AG10803 (cell line): ENCODE data around the gene CACHD1.
"Not testable (repeated sequence)": the region's sequence is repeated elsewhere in the genome, so short reads cannot be mapped to it uniquely, and the experiment has no call there.

Experiments
- DNase-seq: peaks from one replicate; pipeline ENCODE4 v3.0.0; 2010; ENCODE audit warnings: low read depth
- H3K4me3 ChIP-seq: 2 replicates; pipeline ENCODE4 v1.5.1; 2011; ENCODE audit warnings: mild to moderate bottlenecking, low read length, control low read depth
- TF ChIP-seq, protein P1 (sequence below): conservative IDR thresholded peaks from 2 replicates; pipeline ENCODE4 v1.5.1; 2011; ENCODE audit warnings: mild to moderate bottlenecking, low read length, control low read depth, inconsistent platforms

CACHD1 gene

DNA sequence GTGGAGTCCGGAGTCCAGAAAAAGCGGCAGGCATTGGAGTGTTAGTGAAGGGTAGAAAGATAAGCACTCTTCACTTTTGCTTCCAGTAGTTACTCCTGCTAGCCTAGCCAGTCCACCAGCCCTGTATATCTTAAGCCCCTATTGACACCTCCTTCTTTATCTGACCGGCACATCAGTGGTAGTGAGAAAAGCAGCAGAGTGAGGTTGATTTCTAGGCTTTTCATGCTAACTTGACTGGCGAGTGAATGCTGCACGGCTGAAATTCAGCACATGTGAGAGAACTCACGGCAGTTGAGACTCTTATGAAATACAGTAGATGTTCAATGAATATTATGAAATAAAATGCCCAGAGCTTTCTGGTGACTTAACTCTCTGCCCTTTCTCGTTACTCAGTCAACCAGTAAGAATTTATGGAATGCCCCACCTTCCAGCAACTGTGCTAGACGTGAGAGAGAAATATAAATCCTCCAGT lies 128.2 kb downstream of the CACHD1 start:
- TF ChIP-seq, protein P1, sequence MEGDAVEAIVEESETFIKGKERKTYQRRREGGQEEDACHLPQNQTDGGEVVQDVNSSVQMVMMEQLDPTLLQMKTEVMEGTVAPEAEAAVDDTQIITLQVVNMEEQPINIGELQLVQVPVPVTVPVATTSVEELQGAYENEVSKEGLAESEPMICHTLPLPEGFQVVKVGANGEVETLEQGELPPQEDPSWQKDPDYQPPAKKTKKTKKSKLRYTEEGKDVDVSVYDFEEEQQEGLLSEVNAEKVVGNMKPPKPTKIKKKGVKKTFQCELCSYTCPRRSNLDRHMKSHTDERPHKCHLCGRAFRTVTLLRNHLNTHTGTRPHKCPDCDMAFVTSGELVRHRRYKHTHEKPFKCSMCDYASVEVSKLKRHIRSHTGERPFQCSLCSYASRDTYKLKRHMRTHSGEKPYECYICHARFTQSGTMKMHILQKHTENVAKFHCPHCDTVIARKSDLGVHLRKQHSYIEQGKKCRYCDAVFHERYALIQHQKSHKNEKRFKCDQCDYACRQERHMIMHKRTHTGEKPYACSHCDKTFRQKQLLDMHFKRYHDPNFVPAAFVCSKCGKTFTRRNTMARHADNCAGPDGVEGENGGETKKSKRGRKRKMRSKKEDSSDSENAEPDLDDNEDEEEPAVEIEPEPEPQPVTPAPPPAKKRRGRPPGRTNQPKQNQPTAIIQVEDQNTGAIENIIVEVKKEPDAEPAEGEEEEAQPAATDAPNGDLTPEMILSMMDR: no peak
- H3K4me3 ChIP-seq: peak overlapping the region; percentile 28
- DNase-seq: peak; percentile 86

DNA sequence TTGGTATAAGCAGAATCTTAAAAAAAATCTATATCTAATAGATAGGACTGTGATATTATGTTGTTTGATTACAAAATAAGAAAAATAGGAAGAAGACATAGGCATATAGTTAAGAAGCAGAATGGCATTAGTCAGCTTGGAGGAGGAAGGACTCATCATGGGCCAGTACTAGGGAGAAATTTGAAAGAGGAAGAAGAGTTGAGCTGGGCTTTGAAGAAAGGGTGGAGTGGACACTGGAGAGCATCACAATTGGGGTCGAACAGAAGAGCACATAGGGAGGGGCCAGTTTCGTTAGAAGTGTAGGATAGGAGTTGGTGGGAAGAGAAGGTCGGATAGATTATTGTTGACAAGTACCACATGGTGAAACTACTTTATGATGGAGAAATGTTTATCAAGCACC lies 129.3 kb downstream of the CACHD1 start:
- TF ChIP-seq, protein P1: no peak
- no peak overlapping the region for H3K4me3 ChIP-seq
- DNase-seq: no peak

DNA sequence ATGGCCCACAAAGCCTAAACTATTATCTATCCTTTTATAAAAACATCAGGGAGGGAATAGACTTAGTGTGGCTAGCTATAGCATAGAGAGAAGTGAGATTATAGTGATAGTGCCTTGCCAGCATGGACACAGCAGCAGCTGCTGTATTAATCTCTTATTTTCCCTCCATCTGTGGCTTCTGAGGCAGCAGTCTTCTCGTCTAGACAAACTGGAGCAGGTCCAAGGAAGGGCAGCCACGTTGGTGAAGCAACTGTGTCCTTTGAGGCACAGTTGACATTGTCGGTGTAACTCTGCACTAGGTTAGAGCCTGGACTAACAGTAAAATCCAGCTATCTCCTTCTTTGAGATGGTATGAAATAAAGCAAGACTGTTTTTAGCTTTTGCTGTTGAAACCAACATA lies 131.3 kb downstream of the CACHD1 start:
- no peak overlapping the region for H3K4me3 ChIP-seq
- TF ChIP-seq, protein P1: no peak
- DNase-seq: no peak

DNA sequence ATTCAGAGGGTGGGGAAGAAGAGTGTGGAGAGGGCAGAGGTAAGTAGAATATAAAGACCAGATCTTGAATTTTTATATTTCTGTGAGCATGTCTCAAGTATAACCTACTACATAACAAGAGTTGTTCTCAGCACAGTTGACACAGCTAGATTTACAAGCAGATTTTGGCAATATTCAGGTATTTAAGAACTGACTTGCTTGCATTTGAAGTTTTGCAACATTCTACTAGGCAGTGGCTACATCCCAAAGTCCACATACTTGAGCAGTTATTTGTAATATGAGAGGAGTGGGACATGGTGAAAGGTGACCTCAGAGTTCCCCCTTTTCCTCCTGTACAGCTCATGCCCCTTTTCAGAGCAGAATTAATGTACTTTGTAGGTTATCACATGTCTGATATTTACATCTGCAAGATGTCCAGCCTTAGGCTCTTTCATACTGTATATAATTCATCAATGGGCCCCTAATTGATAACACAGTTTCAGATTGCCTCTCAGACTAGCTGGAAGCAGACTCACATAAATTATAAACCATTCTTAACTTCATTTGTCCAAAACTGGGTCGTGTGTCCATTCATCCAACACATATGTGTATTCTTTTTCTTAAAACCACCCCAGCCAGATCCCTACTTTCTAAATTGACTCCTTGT lies 138.2 kb downstream of the CACHD1 start:
- H3K4me3 ChIP-seq: no peak overlapping the region
- TF ChIP-seq, protein P1: no peak
- peak; percentile 65 for DNase-seq

DNA sequence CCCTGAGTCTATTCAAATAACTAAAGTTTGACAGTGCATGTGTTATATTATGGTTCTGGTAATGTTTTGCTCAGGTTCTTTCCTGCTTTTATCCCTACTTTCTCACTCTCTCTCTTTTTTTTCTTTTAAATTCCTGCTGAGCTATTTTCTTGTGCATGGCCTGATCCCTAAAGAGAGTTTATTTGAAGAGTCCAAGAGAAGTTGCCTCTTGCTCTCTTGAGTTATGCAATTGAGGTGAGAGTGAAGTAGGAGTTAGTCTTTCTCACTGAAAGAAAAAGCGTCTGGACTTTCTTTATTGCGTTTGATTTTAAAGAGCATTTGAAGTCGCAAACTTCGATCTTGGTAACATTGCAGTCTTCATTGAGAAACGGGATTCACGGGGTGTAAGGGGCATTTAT lies 138.7 kb downstream of the CACHD1 start:
- TF ChIP-seq, protein P1: no peak
- H3K4me3 ChIP-seq: no peak overlapping the region
- DNase-seq: no peak

DNA sequence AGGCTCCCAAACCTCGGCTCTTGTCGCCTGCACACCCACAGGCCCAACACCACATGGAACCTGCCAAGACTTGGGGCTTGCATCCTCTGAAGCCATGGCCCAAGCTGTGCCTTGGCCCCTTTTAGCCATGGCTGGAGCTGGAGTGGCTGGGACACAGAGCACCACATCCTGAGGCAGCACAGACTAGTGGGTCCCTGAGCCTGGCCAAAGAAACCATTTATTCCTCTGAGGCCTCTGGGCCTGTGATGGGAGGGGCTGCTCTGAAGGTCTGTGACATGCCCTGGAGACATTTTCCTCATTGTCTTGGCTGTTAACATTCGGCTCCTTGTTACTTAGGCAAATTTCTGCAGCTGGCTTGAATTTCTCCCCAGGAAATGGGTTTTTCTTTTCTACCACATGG lies 141.0 kb downstream of the CACHD1 start:
- not testable (repeated sequence) for H3K4me3 ChIP-seq, DNase-seq

DNA sequence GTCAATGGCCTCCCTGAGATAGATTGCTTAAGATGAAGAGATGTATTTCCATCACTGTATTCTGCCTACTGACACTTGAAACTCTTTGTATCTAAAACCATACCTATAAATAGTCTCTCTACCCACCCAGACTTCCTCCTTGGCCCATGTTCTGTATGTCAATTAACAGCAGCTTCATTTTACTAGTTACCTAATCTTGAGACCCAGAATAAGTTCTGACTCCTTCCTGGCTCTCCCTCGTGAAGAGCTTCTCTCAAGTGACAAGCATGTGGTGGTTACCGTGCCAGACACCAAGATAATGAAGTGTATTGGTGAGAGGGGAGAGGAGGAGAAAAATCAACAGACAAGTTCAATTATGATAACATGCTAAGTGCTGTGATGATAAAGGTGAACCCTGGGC lies 146.1 kb downstream of the CACHD1 start:
- DNase-seq: no peak
- TF ChIP-seq, protein P1: no peak
- no peak overlapping the region for H3K4me3 ChIP-seq
